ENCODE measurements around the gene MAP4K2.

DNA sequence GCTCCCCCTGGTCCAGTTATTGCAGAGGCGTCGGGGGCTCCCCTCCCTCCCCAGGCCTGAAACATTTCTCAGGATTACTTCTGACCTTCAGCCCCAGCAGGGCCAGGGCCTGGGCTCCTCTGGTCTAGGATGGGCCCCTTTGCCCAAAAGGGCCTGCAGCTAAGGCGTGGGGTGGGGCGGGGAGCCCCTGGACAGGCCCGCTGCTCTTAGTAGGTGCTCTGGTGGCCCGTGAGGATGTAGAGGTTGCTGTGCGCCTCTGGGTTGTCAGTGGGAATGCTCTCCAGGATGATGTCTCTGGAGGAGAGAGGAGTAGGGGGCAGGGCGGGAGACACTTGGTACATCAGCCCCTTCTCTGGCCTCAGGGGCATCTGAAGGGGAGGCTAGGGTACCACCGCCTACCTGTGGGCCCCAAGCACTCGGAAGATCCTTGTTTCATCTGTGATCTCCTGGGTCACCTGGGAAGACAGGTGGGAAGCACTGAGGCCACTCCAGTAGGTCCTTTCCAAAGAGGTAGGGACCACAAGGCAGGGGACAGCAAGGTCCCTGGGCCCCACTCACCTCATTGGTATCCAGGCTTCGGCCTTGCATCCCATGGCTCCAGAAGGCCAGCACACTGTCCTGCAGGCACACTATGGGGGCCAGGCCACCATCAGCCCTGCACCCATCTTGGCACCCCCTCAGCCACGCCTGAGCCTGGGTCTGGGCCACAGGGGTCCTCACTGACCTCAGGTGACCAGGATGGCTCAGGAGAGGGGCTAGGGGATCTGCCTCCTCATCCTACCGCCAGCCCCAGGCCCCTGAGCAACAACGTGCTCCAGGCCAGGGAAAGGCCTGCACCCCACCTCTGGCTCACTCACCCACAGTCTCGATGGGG, 13.4 kb downstream of the MAP4K2 start:
- TF ChIP-seq, protein P1, sequence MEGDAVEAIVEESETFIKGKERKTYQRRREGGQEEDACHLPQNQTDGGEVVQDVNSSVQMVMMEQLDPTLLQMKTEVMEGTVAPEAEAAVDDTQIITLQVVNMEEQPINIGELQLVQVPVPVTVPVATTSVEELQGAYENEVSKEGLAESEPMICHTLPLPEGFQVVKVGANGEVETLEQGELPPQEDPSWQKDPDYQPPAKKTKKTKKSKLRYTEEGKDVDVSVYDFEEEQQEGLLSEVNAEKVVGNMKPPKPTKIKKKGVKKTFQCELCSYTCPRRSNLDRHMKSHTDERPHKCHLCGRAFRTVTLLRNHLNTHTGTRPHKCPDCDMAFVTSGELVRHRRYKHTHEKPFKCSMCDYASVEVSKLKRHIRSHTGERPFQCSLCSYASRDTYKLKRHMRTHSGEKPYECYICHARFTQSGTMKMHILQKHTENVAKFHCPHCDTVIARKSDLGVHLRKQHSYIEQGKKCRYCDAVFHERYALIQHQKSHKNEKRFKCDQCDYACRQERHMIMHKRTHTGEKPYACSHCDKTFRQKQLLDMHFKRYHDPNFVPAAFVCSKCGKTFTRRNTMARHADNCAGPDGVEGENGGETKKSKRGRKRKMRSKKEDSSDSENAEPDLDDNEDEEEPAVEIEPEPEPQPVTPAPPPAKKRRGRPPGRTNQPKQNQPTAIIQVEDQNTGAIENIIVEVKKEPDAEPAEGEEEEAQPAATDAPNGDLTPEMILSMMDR (IDR thresholded peaks at IDR 0.05): no peak
- TF ChIP-seq POLR2A (IDR thresholded peaks at IDR 0.05): no peak
- TF ChIP-seq POLR2AphosphoS5 (IDR thresholded peaks at IDR 0.05): no peak

Measured in stomach (tissue), 4 donors.